ENCODE results near the gene PTPN21. TPM values are rescaled to one million over a fixed set of nuclear protein-coding genes. Genes with fewer than 3 reads are reported as not detected.

Gene PTPN21
- total and polyA plus RNA-seq, 2 of the 13 experiments (the other 11 are each of a cell fraction or from before 2014, with no cell fraction given), result 2.0 to 3.7 TPM

DNA sequence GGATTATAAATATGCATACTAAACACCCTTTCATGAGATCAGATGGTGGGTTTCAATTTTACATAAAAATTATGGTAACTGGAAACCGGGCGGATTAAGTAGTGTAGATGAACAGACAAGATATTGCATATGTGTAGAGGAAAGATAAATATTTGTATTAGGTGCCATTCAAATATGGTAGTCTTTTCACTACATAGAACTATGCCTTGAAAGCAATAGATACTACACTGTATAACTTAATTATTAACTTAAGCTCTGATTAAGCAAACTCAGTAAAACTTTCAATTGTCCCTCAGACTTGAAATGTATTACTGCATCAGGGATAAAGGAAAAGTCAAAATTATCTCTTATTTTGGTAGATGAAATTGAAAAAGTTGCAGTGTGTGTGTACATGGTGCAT lies 1.9 kb downstream of the PTPN21 start (continued):
- TF ChIP-seq, protein P1, sequence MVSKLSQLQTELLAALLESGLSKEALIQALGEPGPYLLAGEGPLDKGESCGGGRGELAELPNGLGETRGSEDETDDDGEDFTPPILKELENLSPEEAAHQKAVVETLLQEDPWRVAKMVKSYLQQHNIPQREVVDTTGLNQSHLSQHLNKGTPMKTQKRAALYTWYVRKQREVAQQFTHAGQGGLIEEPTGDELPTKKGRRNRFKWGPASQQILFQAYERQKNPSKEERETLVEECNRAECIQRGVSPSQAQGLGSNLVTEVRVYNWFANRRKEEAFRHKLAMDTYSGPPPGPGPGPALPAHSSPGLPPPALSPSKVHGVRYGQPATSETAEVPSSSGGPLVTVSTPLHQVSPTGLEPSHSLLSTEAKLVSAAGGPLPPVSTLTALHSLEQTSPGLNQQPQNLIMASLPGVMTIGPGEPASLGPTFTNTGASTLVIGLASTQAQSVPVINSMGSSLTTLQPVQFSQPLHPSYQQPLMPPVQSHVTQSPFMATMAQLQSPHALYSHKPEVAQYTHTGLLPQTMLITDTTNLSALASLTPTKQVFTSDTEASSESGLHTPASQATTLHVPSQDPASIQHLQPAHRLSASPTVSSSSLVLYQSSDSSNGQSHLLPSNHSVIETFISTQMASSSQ (IDR thresholded peaks at IDR 0.05; ENCODE audit: low read depth), result peak; percentile 52; the same call in 1 of the 2 replicates
- TF ChIP-seq, protein P1 (CRISPR knock-in tag; IDR thresholded peaks at IDR 0.05; ENCODE audit: borderline replicate concordance), result peak; percentile 39; the same call in 1 of the 2 replicates
- TF ChIP-seq MAFF (IDR thresholded peaks at IDR 0.05; ENCODE audit: low read depth, low read length) (0 out of 2 replicates have a peak, but pooled peaks have one; percentile 1), FOXA1 (IDR thresholded peaks at IDR 0.05) (0 out of 2 replicates have a peak, but pooled peaks have one; percentile 17), FOXA1 (CRISPR knock-in tag; IDR thresholded peaks at IDR 0.05) (no peak)
- TF ChIP-seq, protein P2, sequence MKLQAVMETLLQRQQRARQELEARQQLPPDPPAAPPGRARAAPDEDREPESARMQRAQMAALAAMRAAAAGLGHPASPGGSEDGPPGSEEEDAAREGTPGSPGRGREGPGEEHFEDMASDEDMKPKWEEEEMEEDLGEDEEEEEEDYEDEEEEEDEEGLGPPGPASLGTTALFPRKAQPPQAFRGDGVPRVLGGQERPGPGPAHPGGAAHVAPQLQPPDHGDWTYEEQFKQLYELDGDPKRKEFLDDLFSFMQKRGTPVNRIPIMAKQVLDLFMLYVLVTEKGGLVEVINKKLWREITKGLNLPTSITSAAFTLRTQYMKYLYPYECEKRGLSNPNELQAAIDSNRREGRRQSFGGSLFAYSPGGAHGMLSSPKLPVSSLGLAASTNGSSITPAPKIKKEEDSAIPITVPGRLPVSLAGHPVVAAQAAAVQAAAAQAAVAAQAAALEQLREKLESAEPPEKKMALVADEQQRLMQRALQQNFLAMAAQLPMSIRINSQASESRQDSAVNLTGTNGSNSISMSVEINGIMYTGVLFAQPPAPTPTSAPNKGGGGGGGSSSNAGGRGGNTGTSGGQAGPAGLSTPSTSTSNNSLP (IDR thresholded peaks at IDR 0.05; ENCODE audit: low read depth, low read length), result 0 out of 2 replicates have a peak, but pooled peaks have one; percentile 41

DNA sequence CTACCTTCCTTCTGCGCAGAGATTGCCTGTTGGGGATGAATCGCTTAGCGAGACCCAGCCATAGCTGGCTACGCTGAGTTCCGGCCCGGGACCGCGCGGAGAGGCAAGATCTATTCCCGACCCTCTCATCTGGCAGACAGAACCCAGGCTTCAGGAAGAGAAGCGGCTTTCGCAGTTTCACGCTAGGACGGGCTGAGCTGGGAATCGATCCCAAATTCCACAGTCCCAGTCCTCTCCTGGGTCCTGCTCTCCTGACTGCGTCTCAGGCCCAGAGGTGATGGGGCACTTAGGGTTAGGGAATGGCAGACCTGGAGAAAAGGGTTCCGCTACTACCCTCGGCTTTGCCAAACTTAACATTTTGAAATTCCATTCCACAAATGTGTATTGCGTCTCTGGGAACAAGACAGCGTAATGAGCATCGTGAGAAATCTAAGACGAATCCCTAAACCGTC lies 2.8 kb downstream of the PTPN21 start:
- Histone ChIP-seq H3K9me3 (ENCODE audit: low read length) (no peaks in the 10 kb centered on the region), H3K9ac (ENCODE audit: insufficient read depth, low read depth, low read length) (no peak overlapping the region), H3K27ac (ENCODE audit: extremely low read length, insufficient read depth, low read length) (no peak overlapping the region), H3K27me3 (ENCODE audit: control insufficient read depth in 1 of 2, insufficient read depth in 2 of 2, low read length in 2 of 2) (no peaks in the 10 kb centered on the region), H3K36me3 (replicated peaks in 1 of 2; ENCODE audit: control insufficient read depth in 1 of 2, insufficient read depth in 2 of 2, low read length in 2 of 2) (peaks cover 0 to 8% of the 10 kb centered on the region in 2 experiments; a peak in 2 of 5 replicates), H2AFZ (ENCODE audit: low read length) (no peak overlapping the region), H3K79me2 (ENCODE audit: insufficient read depth, low read length) (no peaks in the 10 kb centered on the region), H3K4me2 (ENCODE audit: low read depth, low read length) (no peak overlapping the region), H3K4me1 (ENCODE audit: insufficient read depth, low read length) (peaks cover 32% of the 10 kb centered on the region), H4K20me1 (ENCODE audit: insufficient read depth, low read length) (no peaks in the 10 kb centered on the region), H3K4me3 (replicated peaks in 1 of 3; ENCODE audit: insufficient read depth in 1 of 3, low read depth in 2 of 3, low read length in 3 of 3) (no peak overlapping the region)
- TF ChIP-seq RAD51 (IDR thresholded peaks at IDR 0.05; ENCODE audit: borderline replicate concordance), result no peak
- FAIRE-seq (no peak), DNase-seq (ENCODE audit: low spot score) (no peak), ATAC-seq (no peak)
- intact Hi-C loops (cut with micrococcal nuclease; ENCODE audit: unreplicated experiment), result loop anchor here (10.0 kb wide), 1 partner anchor 167 kb away; the partner anchor contains the start of gene SPATA7
- in situ Hi-C loops (cut with HindIII; ENCODE audit: extremely low pct_ligation_motif_present, low pct_unique_long_range_greater_than_20kb), result no loop called here
- no TSS peak for BruUV-seq (replicated peaks)
- CTCF ChIA-PET (ENCODE audit: low intra/inter-chr PET ratio, low total read pairs), result no interaction called here
- WGBS (ENCODE audit: low lambda C conversion rate), result 97% methylated on average over 23 of the region's 23 CpGs
- POLR2A ChIA-PET, result no interaction called here
